T-helper 2 cell (primary cell): ENCODE measurements around the gene UCK2.
A peak's percentile ranks its signal among the peaks of the same experiment; 100 is the strongest.

Experiments
- DNase-seq, 5 experiments: peaks; one replicate each; pipeline versions ENCODE4 v3.0.0 to v3.0.0-alpha.2; 2012 to 2022

The UCK2 gene

DNA sequence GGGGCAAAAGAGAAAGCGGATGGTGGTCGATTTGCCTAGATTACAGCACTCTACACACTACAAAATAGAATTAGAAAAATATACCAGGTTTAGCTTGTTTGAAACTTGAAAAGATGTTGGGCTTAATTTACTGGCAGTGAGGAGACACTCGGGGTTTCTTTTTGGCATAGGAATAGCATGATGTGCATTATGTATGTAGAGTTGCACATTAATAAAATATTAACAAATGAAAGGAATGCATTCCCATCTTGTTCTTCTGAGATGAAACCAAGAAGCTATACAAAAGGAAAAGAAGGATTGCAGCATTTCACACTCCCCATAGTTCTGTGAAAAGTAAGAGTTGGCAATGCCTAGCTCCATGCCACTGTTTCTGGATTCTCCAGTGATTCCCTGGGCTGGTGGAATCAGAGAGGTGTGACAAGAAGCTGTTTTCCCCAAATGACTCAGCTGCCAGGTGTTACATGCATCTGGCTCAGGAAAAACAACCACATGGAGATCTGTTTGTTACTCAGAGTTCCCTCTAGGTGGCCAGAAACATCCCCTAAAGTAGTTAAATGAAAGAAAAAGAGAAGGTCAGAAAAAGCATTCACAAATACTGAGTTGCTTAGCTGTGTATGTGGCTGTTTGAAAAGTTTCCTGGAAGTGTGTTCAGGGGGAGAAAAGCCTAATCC lies 115.6 kb downstream of the UCK2 start:
- peak in 1 of 5 experiments; percentile 7 for DNase-seq

DNA sequence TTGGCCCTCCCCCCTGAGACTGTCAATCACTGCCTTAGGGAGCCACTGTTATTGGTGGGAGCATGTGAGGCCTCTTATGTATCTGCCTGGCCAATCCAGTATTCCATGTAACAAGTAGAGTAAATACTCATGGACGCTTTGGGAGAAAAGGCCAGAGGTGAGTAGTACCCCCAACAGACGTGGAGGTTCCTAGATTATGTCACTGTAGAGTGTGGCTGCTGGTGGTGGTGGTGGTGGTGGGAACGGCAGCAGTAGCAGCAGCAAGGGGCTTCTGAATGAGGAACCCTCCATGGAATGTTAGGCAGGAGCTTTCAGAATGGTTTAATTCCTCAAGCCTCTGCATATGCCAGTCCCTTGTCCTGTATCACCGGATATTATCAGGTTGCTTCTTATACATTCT lies 118.5 kb downstream of the UCK2 start:
- DNase-seq = no peak

GRCh38 chr1:165947797-165948455 lies 120.5 kb downstream of the UCK2 start:
- DNase-seq = no peak

DNA sequence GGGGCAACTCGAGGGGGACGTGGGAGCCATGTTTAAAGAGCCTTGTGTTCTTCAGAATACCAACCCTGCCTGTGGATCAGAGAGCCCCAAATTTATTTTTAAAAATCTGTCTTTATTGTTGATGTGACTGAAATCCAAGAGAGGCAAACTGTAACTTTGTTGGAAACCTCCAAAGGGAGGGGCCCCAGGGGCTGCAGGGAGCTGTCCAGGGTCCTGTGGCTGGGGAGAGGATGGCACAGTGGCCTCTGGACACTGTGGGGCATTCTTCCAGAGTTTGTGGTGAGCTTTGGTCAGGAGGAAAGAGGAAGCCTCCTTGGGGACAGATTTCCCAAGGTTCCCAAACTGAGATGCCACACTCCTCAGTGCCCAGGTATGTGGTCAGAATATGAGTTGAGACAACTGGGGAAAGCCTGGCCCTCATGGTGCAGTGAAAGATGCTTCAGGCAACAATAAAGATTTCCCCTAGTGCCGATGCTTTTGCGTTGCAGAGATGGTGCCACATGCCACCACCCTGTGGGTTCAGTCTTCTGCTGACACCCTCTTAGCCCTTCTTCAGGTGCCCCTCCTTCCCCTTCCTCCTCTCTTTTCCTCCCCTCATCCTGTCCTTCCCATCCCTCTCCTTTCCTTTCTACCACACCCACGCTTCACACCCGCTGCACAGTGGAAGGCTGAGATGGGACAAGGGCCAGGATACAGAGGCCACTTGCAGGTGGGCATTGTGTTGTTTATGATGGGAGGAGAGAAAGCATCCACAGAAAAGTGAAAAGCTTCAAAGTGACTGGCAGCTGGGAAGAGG lies 122.1 kb downstream of the UCK2 start:
- DNase-seq = peak in 1 of 5 experiments; percentile 6

GRCh38 chr1:165954940-165955339 lies 127.5 kb downstream of the UCK2 start:
- no peak for DNase-seq

DNA sequence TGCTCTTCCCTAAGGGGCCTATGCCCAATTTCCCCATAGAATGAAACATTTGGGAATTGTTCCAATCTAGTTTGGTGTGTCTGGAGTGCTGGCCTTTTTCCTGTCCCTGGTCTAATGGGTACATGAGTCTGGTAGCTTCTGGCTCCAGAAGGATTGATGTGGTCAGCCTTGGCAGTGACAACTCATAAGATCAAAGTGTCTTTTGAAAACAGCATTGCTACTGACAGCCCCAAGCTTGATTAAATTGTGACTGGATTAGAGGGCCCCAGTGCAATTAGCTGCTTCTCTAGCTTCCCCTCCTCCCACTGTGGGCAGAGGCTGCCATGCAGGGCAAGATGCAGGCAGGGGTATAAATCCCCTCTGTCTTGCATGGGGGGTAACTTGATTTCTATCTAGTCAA lies 130.9 kb downstream of the UCK2 start:
- no peak for DNase-seq

GRCh38 chr1:165960136-165960535 lies 132.7 kb downstream of the UCK2 start:
- DNase-seq = no peak

DNA sequence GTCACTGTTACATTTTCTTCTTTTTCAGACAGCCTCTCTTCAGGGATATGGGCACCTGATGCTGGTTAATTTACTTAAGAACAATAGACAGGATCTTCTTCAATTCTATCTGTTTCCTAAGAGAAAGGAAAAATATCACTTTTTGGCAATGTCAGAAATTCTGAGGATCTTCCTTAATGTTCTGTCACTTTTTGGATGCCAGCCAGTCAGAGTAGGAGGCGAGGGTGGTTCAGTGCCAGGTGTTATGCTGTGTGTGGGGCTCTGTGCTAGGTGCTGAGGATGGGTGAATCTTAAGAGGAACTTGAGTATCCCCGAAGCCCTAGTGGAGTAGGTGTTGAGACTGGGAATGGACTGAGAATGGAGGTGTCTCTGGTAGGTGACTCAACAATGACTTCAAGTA lies 133.5 kb downstream of the UCK2 start:
- DNase-seq = no peak
